HG03565 (cell line): Measurements from ENCODE around the gene SACM1L.
"Not testable (repeated sequence)": the region's sequence is repeated elsewhere in the genome, so short reads cannot be mapped to it uniquely, and the experiment has no call there.

ENCODE experiments used
- ATAC-seq: cut with Tn5 transposase; IDR thresholded peaks from one replicate; pipeline ENCODE4 v1.9.1; 2021; ENCODE audit warnings: mild to moderate bottlenecking, moderate library complexity; ENCODE audit not compliant: unreplicated experiment

The SACM1L gene

GRCh38 chr3:45666757-45667431, 22.3 kb upstream of the SACM1L start:
- ATAC-seq = no peak

DNA sequence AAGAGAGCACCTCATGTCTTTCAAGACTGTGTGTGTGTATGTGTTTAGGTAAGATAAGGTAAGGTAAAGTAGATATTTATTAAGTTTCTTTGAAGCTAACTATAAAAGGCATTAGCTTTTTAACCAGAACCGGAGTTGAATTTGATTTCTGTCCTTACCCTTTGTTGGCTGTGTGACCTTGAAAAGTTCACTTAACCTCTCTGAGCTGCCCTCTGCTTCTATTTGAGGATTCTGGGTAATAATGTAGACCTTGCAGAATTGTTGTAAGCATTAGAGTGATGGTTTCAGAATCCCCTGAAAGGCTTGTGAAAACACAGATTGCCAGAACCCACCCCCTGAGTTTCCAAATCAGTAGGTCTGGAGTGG, 21.6 kb upstream of the SACM1L start:
- no peak for ATAC-seq

DNA sequence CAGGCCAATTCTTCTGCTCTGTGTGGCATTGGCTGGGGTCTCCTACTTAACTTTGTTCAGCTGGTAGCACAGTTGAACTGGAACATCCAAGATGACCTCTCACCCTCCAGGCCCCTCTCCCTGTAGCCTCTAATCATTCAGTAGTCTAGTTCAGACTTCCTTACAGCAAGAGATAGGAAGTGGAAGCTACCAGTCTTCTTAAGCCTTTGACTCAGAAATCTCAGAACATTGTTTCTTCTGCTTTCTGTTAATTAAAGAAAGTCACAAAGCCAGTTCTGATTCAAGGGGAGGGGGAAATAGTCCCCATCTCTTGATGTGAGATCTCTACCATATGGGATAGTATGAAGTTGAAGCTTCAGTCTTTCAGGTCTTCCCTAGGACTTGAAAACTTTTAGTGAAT, 18.8 kb upstream of the SACM1L start:
- ATAC-seq = no peak

DNA sequence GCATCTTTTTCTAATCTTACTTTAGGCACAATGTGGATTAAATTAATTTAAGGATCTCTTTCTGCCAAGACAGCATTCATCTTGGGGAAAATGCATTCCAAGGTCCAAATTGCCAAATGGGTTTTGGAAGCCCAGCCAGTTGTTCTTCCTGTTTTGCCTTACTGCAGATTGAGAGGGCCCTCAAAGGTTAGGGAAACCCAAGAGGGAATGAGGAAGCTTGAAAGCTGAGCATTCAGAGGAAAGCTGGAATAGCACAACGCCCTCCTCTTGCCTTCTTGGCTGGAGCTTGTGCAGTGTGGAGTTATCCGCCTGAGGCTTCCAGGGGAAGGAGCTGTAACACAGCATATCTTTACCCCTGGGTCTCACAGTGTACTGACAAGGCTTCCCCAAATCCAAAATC, 18.2 kb upstream of the SACM1L start:
- ATAC-seq = no peak

GRCh38 chr3:45673273-45673672, 15.9 kb upstream of the SACM1L start:
- no peak for ATAC-seq

- ATAC-seq = no peak
These were observed 12.7 kb upstream of the SACM1L start for GRCh38 chr3:45676325-45677032.

GRCh38 chr3:45677033-45677446, 12.2 kb upstream of the SACM1L start:
- ATAC-seq = no peak

GRCh38 chr3:45677841-45678240, 11.4 kb upstream of the SACM1L start:
- no peak for ATAC-seq

GRCh38 chr3:45679805-45680204, 9.4 kb upstream of the SACM1L start:
- no peak for ATAC-seq

- no peak for ATAC-seq
These were observed 8.0 kb upstream of the SACM1L start for GRCh38 chr3:45681221-45681620.

DNA sequence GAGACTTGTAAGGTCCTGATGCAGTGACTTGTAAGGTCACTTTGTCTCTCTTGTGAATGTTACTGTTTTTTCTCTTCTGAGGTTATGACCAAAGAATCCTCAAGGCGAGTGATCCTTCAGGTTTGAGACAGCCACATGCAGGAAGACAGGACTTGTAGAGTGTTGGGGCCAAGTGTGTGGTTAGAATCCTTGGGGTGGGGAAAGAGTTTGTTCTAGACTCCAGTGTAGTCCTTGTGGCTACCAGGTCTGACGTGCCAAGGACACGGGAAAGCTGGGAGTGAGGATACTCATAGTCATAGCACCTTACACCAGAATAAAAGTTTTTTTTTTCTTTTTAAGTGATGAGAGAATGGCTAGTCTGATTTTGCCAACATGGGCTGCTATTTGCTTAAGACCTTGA, 7.3 kb upstream of the SACM1L start:
- no peak for ATAC-seq

- no peak for ATAC-seq
These were observed 6.9 kb upstream of the SACM1L start for GRCh38 chr3:45682311-45682710.

DNA sequence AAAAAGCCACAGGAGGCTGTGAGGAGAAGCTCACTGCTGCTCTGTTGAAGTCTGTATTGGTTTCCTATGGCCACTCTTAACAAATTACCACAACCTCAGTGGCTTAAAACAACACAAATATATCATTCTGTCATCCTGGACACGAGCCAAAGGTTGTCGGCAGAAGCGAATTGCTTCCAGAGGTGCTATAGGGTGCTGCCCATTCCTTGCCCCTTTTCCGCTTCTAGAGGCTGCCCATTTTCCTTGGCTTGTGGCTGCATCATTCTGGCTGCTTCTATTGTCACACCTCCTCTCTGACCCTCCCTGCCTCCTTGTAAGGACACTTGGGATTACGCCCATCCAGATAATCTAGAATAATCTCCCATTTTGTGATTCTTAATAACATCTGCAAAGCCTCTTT, 6.4 kb upstream of the SACM1L start:
- no peak for ATAC-seq

DNA sequence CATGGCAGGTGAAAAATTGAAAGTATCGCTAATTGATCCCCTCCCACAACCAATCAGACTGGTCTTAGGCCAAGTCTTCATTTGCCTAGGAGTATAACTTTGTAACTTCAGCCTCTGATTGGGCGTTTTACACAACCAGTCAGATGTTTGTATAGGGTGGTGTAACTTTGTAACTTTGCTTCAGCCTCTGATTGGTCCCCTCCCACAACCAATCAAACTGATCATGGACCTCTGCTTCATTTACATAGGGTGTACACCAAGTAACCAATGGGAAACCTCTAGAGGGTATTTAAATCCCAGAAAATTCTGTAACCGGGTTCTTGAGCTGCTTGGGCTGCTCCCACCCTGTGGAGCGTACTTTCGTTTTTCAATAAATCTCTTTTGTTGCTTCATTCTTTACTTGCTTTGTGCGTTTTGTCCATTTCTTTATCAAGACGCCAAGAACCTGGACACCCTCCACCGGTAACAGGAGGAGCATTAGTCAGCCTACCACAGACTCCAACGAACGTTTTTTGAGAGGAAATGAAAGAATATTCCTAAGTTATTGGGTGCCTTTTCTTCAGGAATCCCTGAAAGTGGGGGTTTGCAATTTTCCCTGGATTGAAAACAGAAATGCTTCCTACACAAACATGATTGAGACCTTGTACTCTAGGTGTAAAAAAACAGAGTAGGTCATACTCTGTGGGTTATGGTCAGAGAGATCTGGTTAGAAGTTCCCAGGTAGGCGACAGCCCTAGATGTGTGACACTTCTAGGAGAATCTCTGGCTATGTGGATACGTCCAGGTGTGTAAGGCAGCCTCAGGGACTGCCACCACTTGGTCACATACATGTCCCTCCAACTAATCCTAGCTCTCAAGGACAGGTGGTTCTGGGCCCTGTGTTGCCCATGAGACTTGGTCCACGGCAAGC, 5.5 kb upstream of the SACM1L start:
- no peak for ATAC-seq

DNA sequence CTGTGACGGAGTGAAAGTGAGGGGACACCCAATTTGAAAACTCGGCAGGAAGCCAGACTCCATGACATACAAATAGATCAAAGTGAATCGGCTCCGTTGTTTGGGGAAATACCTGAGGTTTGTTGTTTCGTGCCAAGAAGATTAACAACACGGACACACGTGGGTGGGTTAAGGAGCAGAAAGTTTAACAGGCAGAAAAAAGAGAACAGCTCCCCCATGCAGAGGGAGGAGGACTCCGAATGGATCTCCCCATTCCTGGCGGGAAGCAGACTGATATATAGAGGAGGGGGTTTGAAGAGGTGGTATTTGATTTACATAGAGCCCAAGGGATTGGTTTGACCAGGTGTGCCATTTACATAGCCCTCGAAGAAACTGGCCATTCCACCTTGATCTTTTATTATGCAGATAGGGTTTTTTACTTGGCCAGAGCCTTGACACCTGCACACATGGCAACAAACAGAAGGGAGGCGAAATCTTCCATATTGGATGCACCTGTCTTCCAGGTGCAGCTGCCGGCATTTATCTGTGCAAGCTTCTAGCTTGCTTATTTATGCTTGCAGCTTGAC, 4.8 kb upstream of the SACM1L start:
- no peak for ATAC-seq

- ATAC-seq = not testable (repeated sequence)
These were observed 3.5 kb upstream of the SACM1L start for GRCh38 chr3:45685722-45686121.

GRCh38 chr3:45686850-45687249, 2.3 kb upstream of the SACM1L start:
- no peak for ATAC-seq

DNA sequence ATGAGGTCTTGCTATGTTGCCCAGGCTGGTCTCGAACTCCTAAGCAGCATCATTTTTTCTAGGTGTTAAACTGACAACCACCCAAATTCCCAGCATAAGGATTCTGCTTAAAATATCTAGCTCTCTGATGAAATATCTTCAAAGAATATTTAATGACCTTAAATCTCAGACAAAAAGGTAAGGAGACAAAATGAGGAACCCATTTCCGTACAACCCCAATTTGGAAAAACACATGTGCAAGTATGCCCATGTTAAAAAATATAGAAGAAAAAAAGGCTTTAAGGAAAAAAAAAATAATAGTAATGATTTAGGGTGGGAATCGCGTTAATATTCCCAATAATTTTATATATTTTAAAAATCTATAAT, 1.4 kb upstream of the SACM1L start:
- ATAC-seq = no peak

GRCh38 chr3:45688194-45688881, 858 bp upstream of the SACM1L start:
- no peak for ATAC-seq

DNA sequence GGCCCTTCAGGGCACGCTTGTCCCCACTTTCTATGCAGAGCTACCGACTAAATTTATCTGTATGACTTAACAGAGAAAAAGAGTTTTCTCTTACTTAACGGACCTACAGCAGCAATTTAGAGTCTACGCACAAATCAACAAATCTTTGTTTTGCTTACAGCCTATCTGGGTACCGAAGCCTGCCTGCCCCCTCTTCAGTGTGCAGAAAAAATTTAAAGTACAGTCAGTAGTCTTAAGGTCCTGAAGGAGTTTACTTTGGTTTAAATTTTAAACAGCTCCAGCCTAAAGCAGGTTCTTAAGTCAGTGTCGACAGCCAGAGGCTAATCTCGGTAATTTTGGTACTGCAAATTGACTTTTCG, 570 bp downstream of the SACM1L start:
- ATAC-seq = no peak
